ENCODE measurements around the gene CCND2.

The CCND2 gene

DNA sequence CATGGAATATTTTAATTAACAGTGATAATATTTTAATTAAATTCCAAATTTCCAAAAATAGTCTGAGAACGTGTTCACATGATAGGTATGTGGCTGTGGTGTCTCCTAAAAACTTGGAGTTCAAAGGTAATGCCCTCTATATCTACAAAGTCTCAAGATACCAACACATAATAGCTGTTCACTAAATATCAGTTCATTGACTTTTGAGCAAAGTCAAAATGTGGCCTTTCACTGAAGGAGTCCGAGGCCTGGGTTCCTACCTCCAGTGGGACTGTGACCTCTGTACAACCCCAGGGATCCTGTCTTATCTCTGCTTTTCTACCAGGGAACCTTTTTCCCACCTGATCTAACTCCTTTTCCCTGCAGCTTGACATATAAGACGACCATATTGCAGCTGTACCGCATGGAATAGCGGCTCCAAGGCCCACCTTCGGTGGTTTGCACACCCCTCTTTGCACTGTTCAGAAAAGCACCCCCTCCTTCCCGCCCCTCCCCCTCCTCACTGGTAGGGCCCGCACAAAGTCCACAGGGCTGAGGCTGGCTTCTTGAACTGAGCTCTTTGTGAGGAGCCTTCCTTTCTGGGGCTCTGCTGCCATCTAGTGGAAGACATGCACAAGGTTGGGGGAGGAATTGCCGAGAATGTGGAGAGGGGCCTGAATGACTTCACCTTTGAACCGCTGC is 3.1 kb downstream of the CCND2 start:
- peak; percentile 66 to 72 for DNase-seq (ENCODE audit: low read depth in 1 of 2, low spot score in 1 of 2)

DNA sequence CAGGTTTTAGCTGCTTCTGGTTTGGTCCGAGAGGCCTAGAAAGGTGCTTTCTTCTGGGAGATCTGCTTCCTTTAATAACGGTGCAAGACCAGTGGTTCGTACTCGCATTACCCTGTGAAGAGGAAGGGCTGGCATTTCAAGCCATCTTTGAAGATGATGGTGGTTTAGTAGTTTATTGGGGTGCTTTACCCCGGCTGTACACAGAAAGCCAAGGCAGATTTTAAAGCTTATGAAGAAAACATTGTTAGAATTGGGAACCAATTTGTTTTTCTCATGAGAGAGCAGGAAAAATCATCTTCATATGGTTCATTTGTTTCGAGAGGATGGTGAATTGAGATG is 3.6 kb downstream of the CCND2 start:
- no peak for DNase-seq (ENCODE audit: low read depth in 1 of 2, low spot score in 1 of 2)

DNA sequence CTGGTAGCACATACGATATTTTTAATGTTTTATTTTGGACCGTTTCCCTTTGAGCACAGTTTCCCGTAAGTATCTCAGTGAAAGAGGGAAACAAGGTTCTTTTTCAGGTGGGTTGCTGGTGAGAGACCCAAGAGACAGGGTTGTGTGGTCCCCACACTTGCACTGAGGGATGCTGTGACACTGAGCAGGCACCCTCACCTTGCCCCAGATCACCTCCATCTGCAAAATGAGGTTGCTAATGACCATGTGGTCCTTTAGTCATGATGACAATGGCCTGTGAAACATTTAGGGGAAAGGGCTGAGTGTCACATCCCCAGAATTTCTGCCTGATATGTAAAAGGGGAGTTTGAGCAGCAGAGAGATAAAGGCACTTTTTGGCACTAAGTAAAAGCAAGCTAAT is 4.3 kb downstream of the CCND2 start:
- DNase-seq (ENCODE audit: low read depth in 1 of 2, low spot score in 1 of 2) = no peak

DNA sequence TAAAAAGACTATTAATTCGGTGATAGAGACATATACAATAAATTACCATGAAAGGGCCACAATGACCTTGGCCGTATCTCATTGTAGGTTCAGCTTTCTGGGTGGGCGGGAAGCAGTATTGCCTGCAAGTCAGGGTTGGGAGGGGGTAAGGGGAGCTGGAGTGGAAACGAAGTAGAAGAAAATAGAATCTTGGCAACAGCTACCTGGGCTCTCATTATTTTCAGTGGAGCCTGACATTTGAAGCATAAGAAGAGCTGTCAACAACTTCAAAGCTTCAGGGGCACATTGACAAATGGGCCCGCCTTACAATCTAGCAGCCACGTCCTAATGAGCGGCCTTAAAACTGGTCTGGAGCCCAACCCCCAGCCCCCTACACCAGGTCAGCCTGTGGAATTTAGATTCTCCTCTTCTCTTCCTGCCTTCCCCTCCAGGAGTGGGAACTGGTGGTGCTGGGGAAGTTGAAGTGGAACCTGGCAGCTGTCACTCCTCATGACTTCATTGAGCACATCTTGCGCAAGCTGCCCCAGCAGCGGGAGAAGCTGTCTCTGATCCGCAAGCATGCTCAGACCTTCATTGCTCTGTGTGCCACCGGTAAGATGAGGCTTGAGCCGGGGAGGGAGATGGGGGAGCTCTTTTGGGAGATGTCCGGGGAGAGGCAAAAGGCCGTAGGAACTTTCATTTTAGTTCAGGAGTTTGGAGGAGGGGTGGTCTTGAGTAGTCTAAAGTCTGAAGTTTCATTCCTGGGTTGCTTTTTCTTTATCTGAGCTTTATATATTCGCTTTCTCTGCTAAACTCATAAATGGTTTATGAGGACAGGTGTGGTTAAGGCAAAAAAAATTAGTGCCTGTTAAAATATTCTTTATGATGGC is 5.0 kb downstream of the CCND2 start:
- no peak for DNase-seq (ENCODE audit: low read depth in 1 of 2, low spot score in 1 of 2)

DNA sequence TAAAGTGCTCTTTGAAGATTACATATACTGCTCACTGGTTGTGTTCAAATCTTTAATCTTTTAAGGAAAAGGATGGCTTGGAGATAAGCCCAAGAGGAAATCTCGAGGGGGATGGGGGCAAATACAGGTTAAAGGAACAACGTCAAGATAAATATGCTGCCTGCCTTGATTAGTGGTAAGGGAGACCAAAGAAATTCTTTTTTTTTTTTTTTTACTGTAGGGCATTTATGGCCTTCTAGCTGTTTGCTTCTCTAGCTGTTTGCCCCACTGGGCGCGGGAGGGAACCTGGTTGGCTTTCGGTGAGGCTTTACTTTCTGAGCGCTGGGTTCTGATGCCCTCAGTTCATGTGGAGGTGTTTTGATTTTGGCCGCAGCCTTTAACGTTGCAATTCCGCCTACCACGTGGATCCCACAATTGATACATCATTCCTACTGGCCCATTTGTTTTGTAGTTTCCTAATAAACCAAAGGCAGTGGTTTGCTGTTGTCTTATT is 5.7 kb downstream of the CCND2 start:
- DNase-seq (ENCODE audit: low read depth in 1 of 2, low spot score in 1 of 2) = no peak

DNA sequence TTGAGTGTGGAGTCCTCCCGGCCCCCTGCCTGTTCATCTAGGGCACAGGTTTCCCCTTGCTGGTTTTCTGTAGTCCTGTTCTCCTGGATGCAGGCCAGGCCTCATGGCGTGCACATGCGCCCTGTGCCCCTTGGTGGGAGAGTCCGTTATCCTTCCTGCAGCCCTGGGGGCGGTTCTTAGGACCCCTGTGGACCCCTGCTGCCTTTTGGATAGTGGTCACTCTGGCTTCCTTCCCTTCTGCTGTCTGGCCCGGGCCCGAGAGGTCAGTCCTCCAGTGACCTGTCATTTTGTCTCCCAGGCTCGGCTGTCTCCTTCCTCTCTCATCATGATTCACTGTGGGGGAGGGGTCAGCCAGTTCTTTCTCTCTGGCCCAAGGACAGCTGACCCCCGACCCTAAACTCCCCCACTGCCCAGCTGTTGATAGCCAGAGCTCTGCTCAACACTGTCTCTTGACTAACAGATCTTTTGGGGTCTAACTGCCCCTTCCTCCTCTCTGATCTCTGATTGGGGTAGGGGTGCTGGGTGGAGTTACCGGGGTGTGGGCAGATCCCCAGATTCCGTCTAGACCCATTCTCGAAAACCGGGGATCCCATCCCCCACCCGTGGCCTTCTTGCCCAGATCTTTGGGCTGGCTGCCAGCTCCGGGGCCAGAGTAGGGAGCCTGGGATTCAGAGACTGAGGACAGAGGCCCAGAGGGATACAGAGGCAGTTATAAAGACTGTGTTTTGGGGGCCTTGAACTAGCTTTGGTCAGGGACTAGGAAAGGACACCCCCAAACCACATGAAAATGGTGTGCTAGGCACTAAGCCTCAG is 7.0 kb downstream of the CCND2 start:
- DNase-seq (ENCODE audit: low read depth in 1 of 2, low spot score in 1 of 2) = no peak

DNA sequence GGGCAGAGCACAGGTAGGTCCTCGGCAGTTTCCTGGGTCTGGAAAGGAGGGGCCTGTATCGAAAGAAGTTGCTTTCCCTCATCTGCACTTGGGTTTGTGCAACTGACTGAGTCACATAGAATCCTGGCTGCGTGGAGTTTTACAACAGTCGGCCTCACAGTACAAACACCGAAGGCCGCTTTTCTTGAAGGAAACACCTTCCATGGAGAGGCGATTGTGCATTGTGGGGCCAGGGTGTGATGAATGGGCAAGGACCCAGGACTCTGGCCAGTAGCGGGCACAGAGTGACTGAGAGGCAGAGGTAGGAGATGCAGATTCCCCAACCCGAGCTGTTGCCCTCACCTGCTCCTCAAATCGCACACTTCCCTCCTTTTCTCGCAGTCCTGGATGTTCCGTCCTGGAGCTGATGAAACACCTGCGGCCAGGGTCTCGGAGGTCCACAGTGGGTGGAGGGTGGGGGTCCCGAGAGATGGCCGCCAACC is 7.7 kb downstream of the CCND2 start:
- no peak for DNase-seq (ENCODE audit: low read depth in 1 of 2, low spot score in 1 of 2)

DNA sequence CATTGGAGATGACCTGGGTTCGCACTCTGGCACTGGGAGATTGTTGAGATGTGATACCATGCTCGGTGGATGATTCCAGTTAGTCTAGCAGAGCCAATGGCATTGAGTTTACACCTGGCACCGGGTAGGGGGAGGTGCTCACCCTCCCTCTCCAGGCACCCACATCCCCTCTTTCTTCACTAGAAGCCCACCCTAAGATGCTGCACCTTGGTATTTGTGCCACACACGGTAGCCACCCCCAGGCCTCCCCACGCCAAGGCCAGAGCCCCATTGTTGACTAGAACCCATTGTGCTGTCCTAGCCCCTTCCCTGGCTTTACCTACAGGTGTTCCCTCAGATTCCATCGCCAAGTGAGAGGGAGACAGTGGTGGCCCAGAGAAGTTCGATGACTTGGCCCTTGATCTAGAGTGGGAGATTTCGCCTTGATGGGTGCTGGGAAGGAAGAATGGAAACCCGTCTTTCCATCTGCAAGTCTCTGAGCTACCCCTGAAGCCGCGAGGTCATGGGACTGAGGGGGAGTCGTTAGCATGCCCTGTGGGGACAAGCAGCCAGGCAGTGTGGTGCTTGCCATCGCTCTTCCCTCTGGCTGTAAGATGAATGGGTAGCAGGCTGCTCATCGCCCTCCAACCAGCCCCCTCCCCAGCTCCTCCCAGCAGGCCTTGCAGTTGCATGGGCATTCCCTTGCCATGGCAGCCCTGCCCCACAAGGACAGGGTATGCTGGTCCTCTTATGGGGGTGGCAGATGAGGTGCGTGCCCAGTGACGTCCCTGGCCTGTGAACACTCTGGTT is 8.7 kb downstream of the CCND2 start:
- no peak for DNase-seq (ENCODE audit: low read depth in 1 of 2, low spot score in 1 of 2)

DNA sequence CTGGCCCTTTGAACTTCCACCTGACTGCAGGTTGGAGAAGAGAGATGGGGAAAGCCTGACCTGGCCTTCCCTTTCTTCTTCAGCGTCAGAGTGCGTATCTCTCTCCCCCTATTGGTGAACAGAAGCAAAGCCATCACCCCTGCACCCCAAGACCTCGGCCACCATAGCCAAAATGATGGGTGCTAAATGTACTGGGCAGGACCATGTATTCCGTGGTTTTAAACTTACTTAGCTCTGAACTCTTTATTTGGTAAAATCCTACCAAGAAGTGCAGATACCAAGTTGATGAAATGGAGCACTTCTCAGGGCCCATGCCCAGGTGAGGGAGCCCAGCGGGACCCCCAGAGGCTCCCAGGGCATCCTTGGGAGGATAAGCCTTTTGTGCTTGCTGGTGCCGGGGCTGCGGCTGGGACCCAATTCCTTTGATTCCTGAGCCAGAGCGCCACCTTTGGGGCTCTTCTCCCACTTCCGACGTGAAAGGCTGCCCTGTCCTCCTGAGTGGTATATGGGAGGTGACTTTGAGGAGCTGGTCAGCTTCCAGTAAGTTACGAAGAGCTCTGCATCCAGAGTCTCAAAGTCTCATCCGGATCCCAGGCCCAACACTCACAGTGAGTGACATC is 9.4 kb downstream of the CCND2 start:
- DNase-seq (ENCODE audit: low read depth in 1 of 2, low spot score in 1 of 2) = no peak

DNA sequence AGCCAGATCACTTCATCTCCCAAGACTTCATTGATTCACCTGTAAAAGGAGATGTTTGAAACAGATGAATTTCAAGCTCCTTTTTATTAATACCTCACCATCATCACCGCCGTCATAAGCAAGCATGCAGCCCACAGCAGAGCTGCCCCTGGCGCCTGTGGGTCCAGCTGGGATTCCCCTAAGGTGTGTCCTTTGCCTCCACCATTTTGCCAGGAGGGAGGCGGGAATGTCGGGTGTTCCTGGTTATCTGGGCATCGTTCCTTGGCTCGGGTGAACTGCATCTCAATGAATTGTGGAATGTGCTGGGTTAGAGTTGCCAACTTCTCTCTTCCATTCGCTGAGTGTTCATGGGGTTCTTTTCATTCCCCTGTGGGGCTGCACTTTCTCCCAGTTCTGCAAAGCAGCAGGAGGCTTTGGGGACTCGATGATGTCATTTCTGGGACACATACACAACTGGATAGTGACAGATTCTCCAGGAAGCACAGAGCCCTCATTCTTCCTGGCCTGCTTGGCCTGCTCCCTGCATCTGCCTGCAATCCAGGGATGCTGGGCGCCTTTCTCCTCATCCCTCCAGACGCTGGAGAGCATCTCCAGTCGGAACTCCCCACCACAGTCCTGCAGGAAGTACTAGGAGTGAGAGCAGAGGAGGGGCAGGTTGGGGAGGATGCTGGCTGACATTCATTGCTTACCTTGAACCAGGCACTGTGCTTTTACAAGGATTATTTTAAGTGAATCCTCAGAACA is 10.1 kb downstream of the CCND2 start:
- no peak for DNase-seq (ENCODE audit: low read depth in 1 of 2, low spot score in 1 of 2)

DNA sequence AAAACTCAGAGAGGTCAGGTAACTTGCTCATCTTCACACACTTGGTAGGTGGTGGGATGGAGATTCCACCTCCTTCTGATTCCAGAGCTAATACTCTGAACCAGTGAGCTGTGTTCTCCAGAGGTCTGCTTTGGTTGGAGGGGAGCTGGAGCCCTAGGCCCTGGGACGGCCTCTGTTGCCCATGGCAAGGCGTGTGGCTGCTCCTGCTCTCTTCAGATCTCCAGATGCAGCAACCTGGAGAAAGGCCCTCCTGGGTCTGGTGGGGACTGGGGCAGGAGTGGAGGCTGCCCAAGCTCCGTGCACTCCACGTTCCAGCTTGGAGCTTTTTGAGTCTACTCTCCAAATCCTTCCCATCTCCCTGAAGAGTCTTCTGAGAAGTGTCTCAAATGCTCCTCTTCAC is 10.7 kb downstream of the CCND2 start:
- no peak for DNase-seq (ENCODE audit: low read depth in 1 of 2, low spot score in 1 of 2)

DNA sequence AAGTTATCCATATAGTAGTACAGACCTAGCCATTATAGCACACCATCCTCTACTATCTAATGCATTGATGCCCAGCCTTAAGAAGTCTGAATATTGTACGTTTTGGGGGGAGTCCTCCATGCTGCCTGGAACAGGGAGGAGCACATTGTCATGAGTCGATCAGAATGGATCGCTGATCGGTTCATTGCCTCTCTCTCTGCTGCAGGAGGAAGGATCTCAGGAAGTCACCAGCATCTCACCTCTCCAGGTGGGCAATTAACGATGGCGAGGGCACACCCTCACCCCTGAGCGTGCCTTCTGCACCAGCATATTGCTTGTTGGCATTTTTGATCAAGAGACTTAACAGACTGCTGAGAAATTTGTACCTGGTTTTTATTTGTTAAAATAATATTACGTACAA is 11.5 kb downstream of the CCND2 start:
- no peak for DNase-seq (ENCODE audit: low read depth in 1 of 2, low spot score in 1 of 2)

DNA sequence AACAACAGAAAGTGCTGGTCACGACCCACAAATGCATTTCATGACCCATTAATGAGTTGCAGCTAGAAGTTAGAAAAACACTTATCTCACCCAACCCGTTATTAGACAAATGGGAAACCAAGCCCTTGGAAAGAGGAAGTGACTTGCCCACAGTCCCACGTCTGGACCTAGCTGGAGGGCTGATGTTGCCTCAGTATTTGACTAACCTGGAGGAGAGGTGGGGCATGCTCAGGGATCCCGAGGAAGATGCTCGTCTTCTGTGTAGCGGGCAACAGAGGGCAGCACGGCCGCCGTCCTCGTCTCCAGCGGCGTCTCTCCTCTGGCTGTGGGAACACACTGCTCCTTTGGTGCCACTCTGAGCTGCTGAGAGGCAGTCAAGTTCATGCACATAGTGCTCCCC is 12.7 kb downstream of the CCND2 start:
- DNase-seq (ENCODE audit: low read depth in 1 of 2, low spot score in 1 of 2) = no peak

DNA sequence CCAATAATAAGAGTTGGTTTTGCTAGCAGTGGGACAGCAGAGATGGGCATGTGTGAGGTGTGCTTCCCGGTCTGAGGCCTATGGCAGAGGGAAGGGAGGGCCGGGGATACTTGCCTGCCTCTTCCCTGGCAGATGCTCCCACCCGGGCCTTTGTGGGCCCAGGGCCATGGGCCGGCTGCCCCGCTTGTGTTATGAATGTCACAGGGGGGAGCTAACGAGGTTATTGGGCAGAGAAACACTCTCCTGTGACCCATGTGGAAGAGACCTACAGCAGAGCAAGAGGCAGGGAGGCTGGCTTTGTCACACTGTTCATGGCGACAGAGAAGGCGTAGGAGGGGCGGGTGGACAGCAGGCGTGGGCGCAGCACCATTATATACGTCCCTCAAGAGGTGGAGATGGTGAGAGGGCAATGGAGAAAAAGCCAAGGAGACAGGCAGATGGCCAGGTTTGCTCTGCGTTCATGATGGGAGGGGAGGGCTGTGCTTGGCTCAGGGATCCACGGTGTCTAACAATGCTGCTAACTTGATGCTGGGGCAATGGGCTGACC is 13.3 kb downstream of the CCND2 start:
- no peak for DNase-seq (ENCODE audit: low read depth in 1 of 2, low spot score in 1 of 2)

DNA sequence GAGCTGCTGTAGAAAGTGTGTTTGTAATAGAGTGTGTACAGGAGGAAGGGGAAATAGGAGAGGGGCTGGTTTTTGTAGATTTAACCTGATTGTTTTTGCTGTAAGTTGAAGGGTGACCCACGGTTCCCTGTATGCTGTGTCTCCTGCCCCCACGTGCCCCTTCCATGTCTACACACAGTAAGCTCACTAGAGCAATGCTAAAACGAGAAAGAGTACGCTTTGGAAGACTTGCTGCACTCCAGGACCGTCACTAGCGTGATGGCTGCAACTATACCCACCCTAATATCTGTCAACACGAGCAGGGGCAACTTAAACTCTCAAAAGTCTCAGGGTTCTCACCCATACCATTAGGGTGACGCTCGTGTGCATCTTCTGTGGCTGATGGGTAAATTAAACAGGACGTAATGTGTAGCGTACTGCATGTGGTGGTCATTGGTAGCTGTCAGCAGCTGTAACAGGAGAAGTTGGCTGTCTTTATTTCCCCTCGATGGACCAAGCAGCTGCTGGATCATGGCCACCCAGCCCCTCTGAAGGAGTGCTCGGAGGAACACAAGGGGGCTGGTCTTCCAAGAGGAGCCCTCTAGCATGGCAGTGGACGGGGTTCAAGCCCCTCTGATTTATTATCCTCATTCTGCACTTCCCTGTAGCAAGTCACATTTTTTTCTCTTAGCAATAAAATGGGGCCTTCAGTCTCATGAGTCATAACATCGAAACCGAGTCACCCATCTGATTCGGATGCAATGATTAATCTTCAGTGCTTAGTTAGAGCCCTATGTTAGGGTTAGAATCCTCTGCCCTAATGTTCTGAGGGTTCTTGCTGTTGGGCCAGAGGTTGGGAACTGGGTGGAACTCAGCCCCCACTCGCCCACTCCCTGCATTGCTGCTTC is 14.0 kb downstream of the CCND2 start:
- DNase-seq (ENCODE audit: low read depth in 1 of 2, low spot score in 1 of 2) = no peak

DNA sequence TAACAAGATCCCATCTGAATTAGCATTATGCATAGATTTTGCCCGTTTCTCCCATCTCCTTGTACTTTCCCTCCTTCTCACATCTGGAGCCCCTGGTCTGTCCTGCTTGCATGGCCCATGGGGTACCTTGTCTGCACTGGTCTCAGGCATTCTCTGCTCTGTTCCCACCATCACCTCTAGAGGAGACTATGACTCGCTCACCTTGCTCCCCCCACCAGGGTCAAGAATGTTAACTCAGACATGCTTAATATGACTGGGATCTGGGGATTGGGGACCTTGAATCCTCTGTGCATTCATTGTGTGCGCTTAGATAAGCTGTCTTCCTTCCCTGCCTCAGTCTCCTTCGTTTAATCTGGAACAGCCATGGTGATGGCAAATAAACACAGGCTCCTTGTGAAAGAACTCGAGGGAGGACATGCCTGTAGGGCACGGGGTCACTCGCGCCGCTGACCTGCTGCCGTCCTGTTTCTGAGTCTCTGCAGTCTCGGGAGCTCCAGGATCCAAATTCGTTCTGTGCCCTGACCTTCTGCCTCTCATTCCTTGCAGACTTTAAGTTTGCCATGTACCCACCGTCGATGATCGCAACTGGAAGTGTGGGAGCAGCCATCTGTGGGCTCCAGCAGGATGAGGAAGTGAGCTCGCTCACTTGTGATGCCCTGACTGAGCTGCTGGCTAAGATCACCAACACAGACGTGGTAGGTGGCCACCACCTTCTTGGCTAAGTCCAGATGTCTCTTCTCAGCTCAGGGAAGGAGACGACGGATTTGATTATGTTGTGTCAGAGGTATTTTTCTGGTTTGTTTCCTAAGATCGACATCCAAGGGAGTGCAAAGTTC is 15.0 kb downstream of the CCND2 start:
- no peak for DNase-seq (ENCODE audit: low read depth in 1 of 2, low spot score in 1 of 2)

DNA sequence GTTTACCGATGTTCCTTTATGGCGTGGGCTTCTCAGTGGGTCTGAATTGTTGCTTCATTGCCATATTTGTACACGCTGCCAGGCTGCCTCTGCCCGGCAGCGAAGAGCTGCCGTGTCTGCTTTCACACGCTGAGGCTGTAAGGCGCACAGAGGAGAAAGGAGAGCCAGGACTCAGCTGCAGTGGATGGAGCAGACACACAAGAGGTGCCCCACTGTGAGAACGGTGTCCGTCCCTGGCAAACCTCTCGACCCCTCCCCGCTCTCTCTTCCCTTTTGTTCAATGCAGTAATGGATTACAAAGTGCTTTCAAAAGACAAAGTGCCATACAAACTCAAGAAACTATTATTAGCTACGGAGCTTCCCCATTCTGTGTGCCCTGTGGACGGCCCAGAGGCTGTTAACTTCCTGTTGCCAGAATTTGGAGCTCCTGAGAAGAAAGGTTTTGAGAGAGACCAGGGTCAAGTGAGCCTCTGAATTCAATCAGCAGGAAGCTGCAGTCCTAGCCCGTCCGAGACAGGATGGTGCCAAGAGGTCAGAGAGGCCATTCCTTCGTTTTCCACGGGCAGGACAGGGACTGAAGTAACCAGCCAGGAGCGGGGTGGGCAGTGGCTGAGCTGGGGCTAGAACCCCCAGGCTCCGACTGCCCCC is 15.8 kb downstream of the CCND2 start:
- DNase-seq (ENCODE audit: low read depth in 1 of 2, low spot score in 1 of 2) = no peak

Measured in stimulated activated CD4-positive, alpha-beta T cell treated with anti-CD3 and anti-CD28 coated beads, Interleukin-15, amount 100 ng/mL, for 1 hour (primary cell).